Inflammatory macrophage treated with lipopolysaccharide for 1 hour (primary cell): Measurements from ENCODE around the gene CSH1.
"Not testable (repeated sequence)": the region's sequence is repeated elsewhere in the genome, so short reads cannot be mapped to it uniquely, and the experiment has no call there.

Experiments used
- DNase-seq, 2 donors: peaks; one replicate each; pipeline ENCODE4 v3.0.0-alpha.2; 2020 to 2022

CSH1 gene

DNA sequence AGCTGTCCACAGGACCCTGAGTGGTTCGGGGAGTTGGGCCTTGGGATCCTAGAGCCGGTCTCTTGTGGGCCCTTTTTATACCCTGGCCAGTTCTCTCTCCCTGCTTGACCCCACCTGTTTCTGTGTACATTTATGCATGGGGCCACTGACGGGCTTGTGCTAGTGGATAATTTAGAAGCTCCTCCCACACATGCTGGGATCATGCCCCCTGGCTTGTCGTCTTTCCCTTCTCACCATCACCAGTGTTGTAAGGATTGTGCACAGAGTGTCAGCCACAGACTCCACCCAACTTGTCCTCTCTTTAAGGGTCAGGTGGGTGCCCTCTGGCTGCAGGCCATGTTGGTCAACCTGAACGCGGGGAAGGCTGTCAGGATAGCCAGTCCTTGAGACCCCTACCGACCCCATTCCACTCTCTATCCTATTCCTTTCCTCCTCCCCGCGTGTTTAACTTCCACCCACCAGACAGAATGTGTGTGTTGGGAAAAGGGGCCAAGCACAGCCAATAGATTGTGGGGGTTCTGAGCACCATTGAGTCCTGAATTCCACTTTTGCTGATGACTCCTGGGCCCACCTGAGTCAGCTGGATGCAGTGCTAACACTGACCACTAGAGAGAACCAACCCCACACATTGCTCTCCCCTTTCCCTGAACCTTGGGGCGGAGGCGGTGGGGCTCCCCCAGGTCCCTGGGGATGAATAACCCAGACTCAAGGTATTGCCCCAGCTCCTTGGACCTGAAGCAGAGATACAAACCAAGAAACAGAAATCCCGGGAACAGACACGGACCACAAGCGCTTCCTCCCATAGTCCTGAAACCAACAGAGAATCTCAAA is at the start of gene CSH1:
Gene CSH1 (minus strand): TSS at position 51 of the 831 bp plus-strand sequence. CDS start 63 bp downstream, outside the sequence.
- not testable (repeated sequence) for DNase-seq

DNA sequence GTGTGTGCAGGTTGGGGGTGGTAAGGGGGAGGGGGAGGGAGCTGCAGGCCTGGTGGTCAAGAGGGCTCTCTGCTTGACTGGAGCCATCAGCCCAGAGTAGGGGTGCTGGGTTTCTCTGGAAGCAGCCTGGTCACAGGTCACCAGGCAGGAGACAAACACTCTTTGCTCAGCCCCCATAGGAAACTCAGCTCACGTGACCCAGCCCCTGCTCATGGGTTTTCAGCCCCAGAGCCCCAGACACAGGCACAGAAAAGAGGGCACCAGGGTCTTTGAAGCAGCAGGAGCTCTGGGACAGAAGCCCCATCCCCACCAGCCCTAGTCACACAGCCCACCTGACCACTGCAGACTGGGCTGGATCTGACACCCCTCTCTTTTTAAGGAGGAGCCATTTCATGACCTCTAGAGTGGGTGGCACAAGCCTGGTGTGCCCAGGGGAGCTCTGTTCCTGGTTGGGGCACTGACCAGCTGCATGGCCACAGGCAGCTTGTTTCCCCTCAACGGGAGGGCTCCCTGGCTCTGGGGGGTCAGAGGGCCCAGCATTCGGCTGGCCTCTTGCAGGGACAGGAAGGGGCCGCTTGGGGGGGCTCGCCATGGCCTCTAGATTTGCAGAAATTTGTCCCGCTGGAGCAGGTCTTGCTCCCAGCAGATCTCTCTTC is 49.5 kb upstream of the CSH1 start:
- DNase-seq, result no peak

- DNase-seq, result no peak
Observed at GRCh38 chr17:63944736-63945499, 48.5 kb upstream of the CSH1 start.

- no peak for DNase-seq
Observed at GRCh38 chr17:63943745-63944144, 47.4 kb upstream of the CSH1 start.

GRCh38 chr17:63942309-63942985 is 46.1 kb upstream of the CSH1 start:
- DNase-seq, result no peak

GRCh38 chr17:63941751-63942150 is 45.4 kb upstream of the CSH1 start:
- DNase-seq, result no peak

DNA sequence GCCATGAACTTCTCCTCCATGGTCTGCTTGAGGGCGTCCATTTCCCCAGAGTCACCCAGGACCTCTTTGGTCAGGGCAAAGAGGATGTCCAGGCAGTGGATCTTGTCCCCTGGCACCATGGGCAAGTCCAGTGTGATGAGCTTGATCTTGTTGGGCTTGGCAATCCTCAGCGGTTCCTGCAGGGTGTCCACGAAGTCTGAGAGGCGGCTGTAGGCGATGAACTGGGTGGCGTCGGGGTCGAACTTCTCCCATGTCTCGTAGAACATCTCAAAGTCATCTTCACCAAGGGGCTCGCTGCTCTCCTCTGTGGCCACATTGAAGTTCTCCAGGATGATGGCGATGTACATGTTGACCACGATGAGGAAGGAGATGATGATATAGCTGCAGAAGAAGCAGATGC is 44.8 kb upstream of the CSH1 start:
- DNase-seq, result no peak

- no peak for DNase-seq
Observed at GRCh38 chr17:63940584-63940983, 44.2 kb upstream of the CSH1 start.

DNA sequence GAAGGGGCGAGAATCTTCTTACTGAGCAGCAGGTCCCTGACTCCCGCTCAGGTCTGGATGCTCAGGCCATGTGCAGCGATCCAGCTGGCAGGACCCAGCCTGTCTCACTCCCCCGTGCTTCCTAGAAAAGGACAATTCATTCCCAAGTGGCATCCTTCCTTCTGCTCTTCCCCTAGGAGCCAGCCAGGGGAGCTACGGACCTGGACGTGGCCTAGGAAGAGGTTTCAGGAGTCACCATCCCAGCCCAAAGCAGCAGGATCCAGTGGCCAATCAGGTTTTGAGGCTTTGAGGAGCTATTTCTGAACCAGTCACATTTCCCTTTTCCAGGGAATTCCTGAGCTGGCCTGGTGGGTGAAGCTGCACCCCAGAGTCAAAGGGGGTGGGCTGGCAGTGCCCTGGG is 43.5 kb upstream of the CSH1 start:
- DNase-seq, result no peak

DNA sequence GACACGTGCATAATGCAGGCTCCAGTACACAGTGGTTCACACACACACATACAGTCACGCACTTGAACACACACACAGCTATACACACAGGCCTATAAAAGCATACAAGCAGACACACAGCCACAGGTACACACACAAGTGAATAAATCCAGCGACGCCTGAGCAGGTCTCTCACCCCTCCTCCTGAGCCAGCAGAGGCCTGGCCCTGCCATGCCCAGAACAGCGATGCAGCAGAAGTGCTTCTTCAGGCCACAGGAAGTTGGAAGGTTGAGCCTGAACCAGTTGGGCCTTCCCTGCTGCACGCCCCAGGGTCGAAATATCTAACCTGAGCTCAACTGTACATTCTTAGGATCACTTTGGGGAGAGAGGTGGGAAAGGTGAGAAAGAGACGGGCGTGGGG is 43.0 kb upstream of the CSH1 start:
- no peak for DNase-seq

DNA sequence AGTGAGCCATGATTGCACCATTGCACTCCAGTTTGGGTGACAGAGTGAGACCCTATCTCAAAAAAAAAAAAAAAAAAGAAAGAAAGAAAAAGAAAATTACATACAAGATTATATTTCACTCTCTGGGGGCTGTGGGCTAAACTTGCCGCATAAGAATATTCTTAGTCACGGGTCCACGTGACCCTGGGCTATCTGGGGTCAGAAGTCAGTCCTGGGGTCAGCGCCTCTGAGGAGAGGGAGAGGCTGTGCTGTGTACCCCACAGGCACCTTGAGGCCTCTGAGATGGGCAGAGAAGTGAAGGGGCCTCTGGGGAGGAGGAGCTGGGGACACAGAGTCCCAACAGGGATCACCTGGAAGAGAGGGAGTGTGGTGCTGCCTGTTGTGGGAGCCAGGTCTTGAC is 41.5 kb upstream of the CSH1 start:
- DNase-seq, result no peak

DNA sequence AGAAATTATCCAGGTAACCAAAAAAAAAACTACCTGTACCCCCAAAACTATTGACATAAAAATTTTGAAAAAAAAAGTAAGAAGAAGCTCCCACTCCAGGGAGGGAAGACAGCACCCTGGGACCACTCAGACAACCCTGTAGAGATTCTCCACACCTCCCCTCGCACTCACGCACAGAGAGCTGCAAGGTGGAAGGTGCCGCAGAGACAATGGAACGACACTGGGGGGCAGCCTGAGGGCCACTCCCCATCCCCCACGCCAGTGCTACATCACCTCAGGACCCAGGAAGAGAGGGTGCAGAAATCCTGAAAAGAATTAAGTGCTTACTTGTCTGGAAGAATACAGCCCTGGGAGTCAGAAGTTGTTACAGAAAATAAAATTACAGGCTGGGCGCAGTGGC is 40.9 kb upstream of the CSH1 start:
- DNase-seq, result no peak

GRCh38 chr17:63934183-63935112 is 38.1 kb upstream of the CSH1 start:
- peak in 1 of 2 donors; percentile 21 for DNase-seq

- DNase-seq, result no peak
Observed at GRCh38 chr17:63933598-63933997, 37.2 kb upstream of the CSH1 start.

- DNase-seq, result no peak
Observed at GRCh38 chr17:63932721-63933120, 36.3 kb upstream of the CSH1 start.

GRCh38 chr17:63931981-63932561 is 35.7 kb upstream of the CSH1 start, which contains the start of gene CD79B:
TSS of gene CD79B (minus strand) at chr17:63932331. CDS start at chr17:63932261, 70 bp downstream.
- DNase-seq, result peak in 1 of 2 donors; percentile 3

- DNase-seq, result peak; percentile 45 to 48
Observed at GRCh38 chr17:63930951-63931575, 34.7 kb upstream of the CSH1 start.

DNA sequence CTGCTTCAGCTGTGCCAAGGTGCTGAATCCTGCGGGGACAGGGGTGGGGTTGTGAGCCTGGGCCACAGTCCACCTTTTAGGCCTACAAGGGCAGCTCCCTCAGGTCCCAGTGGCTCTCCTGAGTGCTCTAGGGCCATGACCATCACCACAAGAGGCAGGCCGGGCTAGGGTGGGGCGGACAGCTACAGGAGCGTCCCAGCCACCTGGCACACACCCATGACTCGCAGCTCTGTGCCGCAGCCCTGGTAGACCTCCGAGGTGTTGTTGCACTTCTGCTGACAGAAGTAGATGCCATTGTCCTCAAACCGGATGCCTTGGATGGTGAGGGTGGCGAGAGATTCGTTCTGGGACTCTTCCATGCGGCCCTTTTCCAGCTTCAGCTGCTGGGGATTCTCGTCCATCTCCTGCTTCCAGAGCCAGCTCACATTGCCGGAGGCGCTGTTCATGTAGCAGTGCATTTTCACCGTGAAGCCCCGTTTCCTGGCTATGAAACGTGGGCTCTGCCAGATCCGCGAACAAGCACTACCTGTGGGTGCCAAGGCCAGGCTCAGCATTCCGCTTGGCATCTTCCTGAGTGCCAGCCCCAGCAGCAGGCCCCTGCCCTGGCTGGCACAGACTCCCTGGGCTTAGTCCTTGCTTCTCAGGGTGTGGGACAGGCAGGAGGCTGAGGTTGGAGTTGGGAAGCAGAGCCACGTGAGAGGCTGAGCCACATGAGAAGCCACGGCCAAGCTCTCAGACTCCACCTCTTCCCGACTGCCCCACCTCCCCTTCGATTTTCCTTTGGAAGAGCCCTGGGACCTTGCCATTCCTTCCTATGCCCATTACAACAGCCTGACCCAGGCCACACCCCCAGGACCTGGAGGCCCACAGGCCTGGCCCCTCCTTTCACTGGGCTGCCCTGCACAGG is 33.7 kb upstream of the CSH1 start:
- DNase-seq, result no peak

- no peak for DNase-seq
Observed at GRCh38 chr17:63928966-63929695, 32.8 kb upstream of the CSH1 start.
